SJCRH30 (cell line): ENCODE results near the gene GPD2. TPM values are rescaled to one million over a fixed set of nuclear protein-coding genes. Genes with fewer than 3 reads are reported as not detected.

ENCODE experiments used
- DNase-seq, 2 experiments: peaks; one replicate each; pipeline ENCODE4 v3.0.0-alpha.2; 2015 to 2020
- H3K27ac ChIP-seq: fragments of 250-450 bp; sonication (Bioruptor Pico); 2 replicates; pipeline ENCODE4 v1.5.1; 2020; ENCODE audit warnings: mild to moderate bottlenecking, moderate library complexity
- H3K27me3 ChIP-seq: fragments of 250-450 bp; sonication (Bioruptor Pico); 2 replicates; pipeline ENCODE4 v1.5.1; 2020; ENCODE audit warnings: mild to moderate bottlenecking, moderate library complexity
- H3K36me3 ChIP-seq: fragments of 250-450 bp; sonication (Bioruptor Pico); 2 replicates; pipeline ENCODE4 v1.5.1; 2020; ENCODE audit warnings: mild to moderate bottlenecking, moderate library complexity
- H3K4me1 ChIP-seq: fragments of 250-450 bp; sonication (Bioruptor Pico); 2 replicates; pipeline ENCODE4 v1.5.1; 2020; ENCODE audit warnings: mild to moderate bottlenecking, moderate library complexity
- H3K4me3 ChIP-seq: fragments of 250-450 bp; sonication (Bioruptor Pico); 2 replicates; pipeline ENCODE4 v1.5.1; 2020; ENCODE audit warnings: mild to moderate bottlenecking, moderate library complexity
- H3K9me3 ChIP-seq: fragments of 250-450 bp; sonication (Bioruptor Pico); replicated peaks from 2 replicates; pipeline ENCODE4 v1.5.1; 2020; ENCODE audit warnings: mild to moderate bottlenecking, moderate library complexity
- total RNA-seq: library from RNA; depleted of rRNA; stranded (reverse); fragments of >200 nt; shearing (Covaris generic); gene quantifications from 2 replicates; pipeline ENCODE4 v1.2.3, GENCODE V29; 2014

The GPD2 gene
- total RNA-seq, 1 experiment from 2014 or later, result 10.6 TPM

GRCh38 chr2:156427074-156427473 lies 9.1 kb upstream of the GPD2 start:
- no peak overlapping the region for H3K27ac ChIP-seq
- no peaks in the 10 kb centered on the region for H3K9me3 ChIP-seq
- no peak for DNase-seq
- H3K4me1 ChIP-seq, result no peaks in the 10 kb centered on the region
- H3K27me3 ChIP-seq, result no peaks in the 10 kb centered on the region
- no peak overlapping the region for H3K4me3 ChIP-seq
- H3K36me3 ChIP-seq, result no peaks in the 10 kb centered on the region

- DNase-seq, result no peak
- Histone ChIP-seq H3K4me3 (no peak overlapping the region), H3K27ac (no peak overlapping the region), H3K4me1 (no peaks in the 10 kb centered on the region), H3K9me3 (no peaks in the 10 kb centered on the region), H3K36me3 (no peaks in the 10 kb centered on the region), H3K27me3 (no peaks in the 10 kb centered on the region)
Measured at GRCh38 chr2:156429211-156429610, 7.0 kb upstream of the GPD2 start.

- H3K4me3 ChIP-seq, result no peak overlapping the region
- H3K9me3 ChIP-seq, result no peaks in the 10 kb centered on the region
- no peaks in the 10 kb centered on the region for H3K36me3 ChIP-seq
- DNase-seq, result no peak
- H3K4me1 ChIP-seq, result no peaks in the 10 kb centered on the region
- H3K27ac ChIP-seq, result no peak overlapping the region
- H3K27me3 ChIP-seq, result no peaks in the 10 kb centered on the region
Measured at GRCh38 chr2:156430236-156430979, 5.8 kb upstream of the GPD2 start.

- H3K36me3 ChIP-seq, result no peaks in the 10 kb centered on the region
- no peaks in the 10 kb centered on the region for H3K4me1 ChIP-seq
- no peak overlapping the region for H3K27ac ChIP-seq
- no peak for DNase-seq
- no peak overlapping the region for H3K4me3 ChIP-seq
- no peaks in the 10 kb centered on the region for H3K27me3 ChIP-seq
- H3K9me3 ChIP-seq, result no peaks in the 10 kb centered on the region
Measured at GRCh38 chr2:156430980-156431358, 5.2 kb upstream of the GPD2 start.

- H3K27me3 ChIP-seq, result no peaks in the 10 kb centered on the region
- no peaks in the 10 kb centered on the region for H3K4me1 ChIP-seq
- H3K27ac ChIP-seq, result no peak overlapping the region
- no peak for DNase-seq
- H3K36me3 ChIP-seq, result no peaks in the 10 kb centered on the region
- H3K4me3 ChIP-seq, result peak overlapping the region; percentile 52
- no peaks in the 10 kb centered on the region for H3K9me3 ChIP-seq
Measured at GRCh38 chr2:156434461-156435291, 1.5 kb upstream of the GPD2 start.

- H3K4me1 ChIP-seq, result no peaks in the 10 kb centered on the region
- no peaks in the 10 kb centered on the region for H3K36me3 ChIP-seq
- no peaks in the 10 kb centered on the region for H3K9me3 ChIP-seq
- H3K27me3 ChIP-seq, result no peaks in the 10 kb centered on the region
- DNase-seq, result peak in 1 of 2 experiments; percentile 17
- H3K4me3 ChIP-seq, result peak overlapping the region; percentile 52
- H3K27ac ChIP-seq, result peak overlapping the region; percentile 79
Measured at GRCh38 chr2:156435396-156435717, 822 bp upstream of the GPD2 start.

GRCh38 chr2:156436497-156437085 lies 412 bp downstream of the GPD2 start:
- H3K4me3 ChIP-seq, result peak overlapping the region; percentile 52
- no peaks in the 10 kb centered on the region for H3K9me3 ChIP-seq
- no peaks in the 10 kb centered on the region for H3K27me3 ChIP-seq
- DNase-seq, result no peak
- H3K27ac ChIP-seq, result peak overlapping the region; percentile 79
- H3K4me1 ChIP-seq, result no peaks in the 10 kb centered on the region
- no peaks in the 10 kb centered on the region for H3K36me3 ChIP-seq

- Histone ChIP-seq H3K27me3 (no peaks in the 10 kb centered on the region), H3K9me3 (no peaks in the 10 kb centered on the region), H3K4me1 (no peaks in the 10 kb centered on the region), H3K27ac (no peak overlapping the region), H3K4me3 (peak overlapping the region; percentile 52), H3K36me3 (no peaks in the 10 kb centered on the region)
- DNase-seq, result no peak
Measured at GRCh38 chr2:156437272-156437930, 1.2 kb downstream of the GPD2 start.

GRCh38 chr2:156437931-156438410 lies 1.8 kb downstream of the GPD2 start:
- no peak for DNase-seq
- H3K4me3 ChIP-seq, result no peak overlapping the region
- no peaks in the 10 kb centered on the region for H3K4me1 ChIP-seq
- no peaks in the 10 kb centered on the region for H3K9me3 ChIP-seq
- no peaks in the 10 kb centered on the region for H3K27me3 ChIP-seq
- H3K27ac ChIP-seq, result no peak overlapping the region
- no peaks in the 10 kb centered on the region for H3K36me3 ChIP-seq

GRCh38 chr2:156443089-156443488 lies 6.9 kb downstream of the GPD2 start:
- Histone ChIP-seq H3K36me3 (no peaks in the 10 kb centered on the region), H3K4me3 (no peak overlapping the region), H3K4me1 (no peaks in the 10 kb centered on the region), H3K27ac (no peak overlapping the region), H3K27me3 (no peaks in the 10 kb centered on the region), H3K9me3 (no peaks in the 10 kb centered on the region)
- DNase-seq, result no peak

- Histone ChIP-seq H3K4me3 (no peak overlapping the region), H3K27ac (no peak overlapping the region), H3K27me3 (no peaks in the 10 kb centered on the region), H3K9me3 (no peaks in the 10 kb centered on the region), H3K36me3 (no peaks in the 10 kb centered on the region), H3K4me1 (no peaks in the 10 kb centered on the region)
- no peak for DNase-seq
Measured at GRCh38 chr2:156445296-156446220, 9.4 kb downstream of the GPD2 start.

- Histone ChIP-seq H3K36me3 (no peaks in the 10 kb centered on the region), H3K27me3 (no peaks in the 10 kb centered on the region), H3K4me1 (no peaks in the 10 kb centered on the region), H3K27ac (no peak overlapping the region), H3K9me3 (no peaks in the 10 kb centered on the region), H3K4me3 (no peak overlapping the region)
- DNase-seq, result no peak
Measured at GRCh38 chr2:156447761-156448160, 11.6 kb downstream of the GPD2 start.

- no peaks in the 10 kb centered on the region for H3K27me3 ChIP-seq
- H3K9me3 ChIP-seq, result no peaks in the 10 kb centered on the region
- DNase-seq, result no peak
- no peaks in the 10 kb centered on the region for H3K36me3 ChIP-seq
- H3K4me1 ChIP-seq, result no peaks in the 10 kb centered on the region
- no peak overlapping the region for H3K4me3 ChIP-seq
- H3K27ac ChIP-seq, result no peak overlapping the region
Measured at GRCh38 chr2:156448766-156449165, 12.6 kb downstream of the GPD2 start.

GRCh38 chr2:156452971-156453370 lies 16.8 kb downstream of the GPD2 start:
- Histone ChIP-seq H3K27ac (no peak overlapping the region), H3K27me3 (no peaks in the 10 kb centered on the region), H3K36me3 (no peaks in the 10 kb centered on the region), H3K9me3 (no peaks in the 10 kb centered on the region), H3K4me1 (no peaks in the 10 kb centered on the region), H3K4me3 (no peak overlapping the region)
- peak in 1 of 2 experiments; percentile 35 for DNase-seq
